HFFc6 (cell line): ENCODE measurements around the gene PIP4P1. TPM values are rescaled to one million over a fixed set of nuclear protein-coding genes. Genes with fewer than 3 reads are reported as not detected.

Source experiments
- DNase-seq: peaks from one replicate; pipeline ENCODE4 v3.0.0-alpha.2; 2018
- H3K27ac Mint-ChIP-seq: 2 replicates; pipeline ENCODE4 v1.8.0; 2020; ENCODE audit warnings: mild to moderate bottlenecking, mixed read lengths
- H3K27me3 Mint-ChIP-seq: 2 replicates; pipeline ENCODE4 v1.8.0; 2021; ENCODE audit warnings: mild to moderate bottlenecking, moderate library complexity, mixed read lengths; ENCODE audit not compliant: insufficient read depth
- H3K36me3 Mint-ChIP-seq: 2 replicates; pipeline ENCODE4 v1.8.0; 2021; ENCODE audit warnings: low read depth, mixed read lengths
- H3K4me1 Mint-ChIP-seq: 2 replicates; pipeline ENCODE4 v1.8.0; 2020; ENCODE audit warnings: low read depth, mixed read lengths
- H3K4me3 Mint-ChIP-seq: 2 replicates; pipeline ENCODE4 v1.8.0; 2020; ENCODE audit warnings: mild to moderate bottlenecking, moderate library complexity, mixed read lengths
- H3K9me3 Mint-ChIP-seq: 2 replicates; pipeline ENCODE4 v1.8.0; 2020; ENCODE audit warnings: mild to moderate bottlenecking, mixed read lengths
- total RNA-seq, 6 experiments: library from RNA; stranded (reverse); fragmentation: NEBNext Ultra II Directional; extraction: Animal tissue kit (Norgen Biotek cat#: 25700); gene quantifications; 2 replicates in 1 of 6; 3 replicates in 5 of 6; pipeline ENCODE4 v1.2.3, GENCODE V29; 2021
- TF ChIP-seq, protein P1 (sequence below): fragments of 200-600 bp; sonication (generic); IDR thresholded peaks from 2 replicates; pipeline ENCODE4 v1.5.0; 2021; ENCODE audit warnings: antibody characterized with exemption, mild to moderate bottlenecking

Gene PIP4P1
- total RNA-seq, 6 experiments from 2014 or later: 17.0 to 20.3 (median 19.2) TPM

DNA sequence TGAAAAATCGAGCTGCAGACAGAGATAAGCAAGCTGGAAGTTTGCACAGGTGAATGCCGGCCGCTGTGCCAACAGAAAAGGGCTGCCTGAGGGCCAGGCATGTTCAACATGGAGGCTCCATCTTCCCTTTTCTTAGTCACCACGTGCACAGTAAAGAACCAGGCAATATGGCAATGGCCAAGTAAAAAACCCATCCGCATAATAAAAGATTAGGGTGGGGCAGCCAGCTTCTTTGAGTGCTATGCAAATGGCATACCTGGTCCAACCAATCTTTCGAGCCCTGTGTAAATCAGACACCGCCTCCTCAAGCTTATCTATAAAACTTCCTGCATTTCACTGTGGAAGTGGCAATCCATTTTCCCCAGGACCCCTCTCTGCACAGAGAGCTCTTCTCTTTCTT lies 24.7 kb upstream of the PIP4P1 start:
- H3K36me3 Mint-ChIP-seq: no peaks in the 10 kb centered on the region
- DNase-seq: no peak
- no peak overlapping the region for H3K27ac Mint-ChIP-seq
- peaks cover 14% of the 10 kb centered on the region for H3K4me1 Mint-ChIP-seq
- no peaks in the 10 kb centered on the region for H3K9me3 Mint-ChIP-seq
- H3K27me3 Mint-ChIP-seq: peaks cover 5% of the 10 kb centered on the region
- H3K4me3 Mint-ChIP-seq: no peak overlapping the region
- TF ChIP-seq, protein P1, sequence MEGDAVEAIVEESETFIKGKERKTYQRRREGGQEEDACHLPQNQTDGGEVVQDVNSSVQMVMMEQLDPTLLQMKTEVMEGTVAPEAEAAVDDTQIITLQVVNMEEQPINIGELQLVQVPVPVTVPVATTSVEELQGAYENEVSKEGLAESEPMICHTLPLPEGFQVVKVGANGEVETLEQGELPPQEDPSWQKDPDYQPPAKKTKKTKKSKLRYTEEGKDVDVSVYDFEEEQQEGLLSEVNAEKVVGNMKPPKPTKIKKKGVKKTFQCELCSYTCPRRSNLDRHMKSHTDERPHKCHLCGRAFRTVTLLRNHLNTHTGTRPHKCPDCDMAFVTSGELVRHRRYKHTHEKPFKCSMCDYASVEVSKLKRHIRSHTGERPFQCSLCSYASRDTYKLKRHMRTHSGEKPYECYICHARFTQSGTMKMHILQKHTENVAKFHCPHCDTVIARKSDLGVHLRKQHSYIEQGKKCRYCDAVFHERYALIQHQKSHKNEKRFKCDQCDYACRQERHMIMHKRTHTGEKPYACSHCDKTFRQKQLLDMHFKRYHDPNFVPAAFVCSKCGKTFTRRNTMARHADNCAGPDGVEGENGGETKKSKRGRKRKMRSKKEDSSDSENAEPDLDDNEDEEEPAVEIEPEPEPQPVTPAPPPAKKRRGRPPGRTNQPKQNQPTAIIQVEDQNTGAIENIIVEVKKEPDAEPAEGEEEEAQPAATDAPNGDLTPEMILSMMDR: no peak

DNA sequence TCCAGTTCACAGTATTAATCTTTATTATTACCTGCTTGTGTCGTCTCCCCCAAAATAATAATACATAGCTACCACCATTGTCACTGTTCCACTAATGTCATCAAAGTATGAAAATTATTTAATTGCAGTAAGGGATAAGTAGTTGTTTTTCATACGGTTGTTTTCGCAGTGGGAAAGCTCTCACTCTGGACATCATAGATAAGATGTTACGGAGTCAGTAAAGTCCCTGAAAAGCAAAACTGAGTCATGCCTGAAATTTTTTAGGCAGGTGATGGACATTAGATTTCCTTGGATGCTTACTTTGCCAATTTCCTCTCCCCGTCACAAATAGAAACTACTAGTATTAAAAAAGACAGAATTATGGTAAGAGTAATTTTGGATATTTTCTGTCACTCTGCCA lies 21.1 kb upstream of the PIP4P1 start:
- TF ChIP-seq, protein P1: no peak
- Mint-ChIP-seq H3K27ac (no peak overlapping the region), H3K4me3 (no peak overlapping the region)

DNA sequence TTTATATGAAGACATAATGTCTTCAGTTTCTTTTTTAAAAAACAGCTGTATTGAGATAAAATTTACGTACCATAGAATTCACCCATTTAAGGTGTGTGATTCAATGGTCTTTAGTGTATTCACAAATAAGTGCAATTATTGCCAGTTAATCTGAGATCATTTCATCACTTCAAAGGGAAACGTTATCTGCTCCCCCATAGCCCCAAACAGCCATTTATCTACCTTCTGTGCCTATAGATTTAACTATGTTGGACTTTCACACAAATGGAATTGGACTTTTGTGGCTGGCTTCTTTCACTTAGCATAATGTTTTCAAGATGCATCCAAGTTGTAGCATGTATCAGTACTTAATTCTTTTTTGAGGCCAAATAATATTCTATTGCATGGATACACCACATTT lies 17.7 kb upstream of the PIP4P1 start:
- H3K27ac Mint-ChIP-seq: no peak overlapping the region
- H3K4me3 Mint-ChIP-seq: no peak overlapping the region
- no peaks in the 10 kb centered on the region for H3K9me3 Mint-ChIP-seq

More for the DNA sequence above, 21.1 kb upstream of the PIP4P1 start:
- Mint-ChIP-seq H3K4me1 (peaks cover 8% of the 10 kb centered on the region), H3K36me3 (0 out of 2 replicates have a peak, but pooled peaks cover 4% of the 10 kb centered on the region), H3K27me3 (peaks cover 7% of the 10 kb centered on the region), H3K9me3 (no peaks in the 10 kb centered on the region)
- DNase-seq: no peak

DNA sequence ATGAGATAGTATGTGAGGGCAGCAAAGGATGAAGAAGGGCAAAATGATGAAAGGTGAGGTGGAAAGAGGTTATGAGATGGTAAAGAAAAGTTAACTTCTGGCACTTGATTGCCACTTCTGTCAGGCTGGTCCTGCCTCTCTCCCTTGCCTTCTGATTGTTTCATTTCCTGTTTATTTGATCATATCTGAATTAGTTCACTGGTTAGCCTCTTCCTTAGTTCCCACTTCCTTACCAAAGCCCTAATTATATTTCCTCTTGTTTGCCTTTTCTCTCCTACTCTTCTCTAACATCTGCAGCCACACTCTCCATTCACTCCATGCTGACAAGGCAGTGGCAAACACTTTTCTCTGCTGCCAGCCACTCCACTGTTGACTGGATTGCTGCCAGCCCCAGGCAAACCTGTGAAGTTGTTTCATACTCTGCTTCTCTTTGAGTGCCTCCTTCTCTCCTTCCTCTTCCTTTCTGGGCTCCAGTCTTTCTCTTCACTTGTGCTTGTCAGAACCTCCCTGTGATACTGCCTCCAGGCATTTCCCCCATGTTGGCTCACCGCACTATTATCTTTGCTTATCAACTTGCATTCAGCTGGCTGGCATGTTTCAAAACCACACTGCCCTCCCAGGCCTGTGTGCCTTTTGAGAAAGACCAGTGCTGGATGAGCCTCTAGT lies 16.1 kb upstream of the PIP4P1 start:
- peaks cover 27% of the 10 kb centered on the region for H3K4me1 Mint-ChIP-seq
- H3K9me3 Mint-ChIP-seq: no peaks in the 10 kb centered on the region
- H3K36me3 Mint-ChIP-seq: peaks cover 31% of the 10 kb centered on the region
- TF ChIP-seq, protein P1: no peak
- H3K4me3 Mint-ChIP-seq: peak overlapping the region; percentile 49
- peak overlapping the region; percentile 81 for H3K27ac Mint-ChIP-seq
- peaks cover 2% of the 10 kb centered on the region for H3K27me3 Mint-ChIP-seq
- DNase-seq: peak; percentile 75

More for the DNA sequence above, 17.7 kb upstream of the PIP4P1 start:
- DNase-seq: no peak
- Mint-ChIP-seq H3K27me3 (peaks cover 4% of the 10 kb centered on the region), H3K4me1 (peaks cover 24% of the 10 kb centered on the region), H3K36me3 (peaks cover 24% of the 10 kb centered on the region)
- TF ChIP-seq, protein P1: no peak

DNA sequence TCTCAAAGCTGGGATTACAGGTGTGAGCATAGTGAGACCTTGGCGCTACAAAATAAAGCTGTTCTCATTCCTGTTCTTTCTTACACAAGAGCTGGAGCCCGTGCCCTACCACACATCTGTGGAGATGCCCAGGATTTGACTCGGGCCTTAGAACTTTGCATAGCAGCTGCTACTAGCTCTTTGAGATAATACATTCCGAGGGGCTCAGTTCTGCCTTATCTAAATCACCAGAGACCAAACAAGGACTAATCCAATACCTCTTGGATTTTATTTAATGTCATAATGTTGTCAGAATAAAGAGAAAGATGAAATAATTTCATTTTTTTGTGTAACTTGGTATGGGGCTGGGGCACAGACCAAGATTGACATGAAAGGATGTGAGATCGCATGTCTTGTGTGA lies 15.5 kb upstream of the PIP4P1 start:
- TF ChIP-seq, protein P1: no peak
- H3K4me1 Mint-ChIP-seq: peaks cover 33% of the 10 kb centered on the region
- H3K27ac Mint-ChIP-seq: peak overlapping the region; percentile 81
- H3K36me3 Mint-ChIP-seq: peaks cover 31% of the 10 kb centered on the region
- H3K4me3 Mint-ChIP-seq: no peak overlapping the region; the same call in 1 of the 2 replicates
- no peak for DNase-seq
- H3K27me3 Mint-ChIP-seq: peaks cover 2% of the 10 kb centered on the region
- H3K9me3 Mint-ChIP-seq: no peaks in the 10 kb centered on the region
